ENCODE measurements around the gene ANKRD34A. TPM values are rescaled to one million over a fixed set of nuclear protein-coding genes. Genes with fewer than 3 reads are reported as not detected.
A peak's percentile ranks its signal among the peaks of the same experiment; 100 is the strongest.

ANKRD34A gene
- total and polyA plus RNA-seq, 2 of the 4 experiments (the other 2 are of a cell fraction): 0.90 to 1.9 TPM

DNA sequence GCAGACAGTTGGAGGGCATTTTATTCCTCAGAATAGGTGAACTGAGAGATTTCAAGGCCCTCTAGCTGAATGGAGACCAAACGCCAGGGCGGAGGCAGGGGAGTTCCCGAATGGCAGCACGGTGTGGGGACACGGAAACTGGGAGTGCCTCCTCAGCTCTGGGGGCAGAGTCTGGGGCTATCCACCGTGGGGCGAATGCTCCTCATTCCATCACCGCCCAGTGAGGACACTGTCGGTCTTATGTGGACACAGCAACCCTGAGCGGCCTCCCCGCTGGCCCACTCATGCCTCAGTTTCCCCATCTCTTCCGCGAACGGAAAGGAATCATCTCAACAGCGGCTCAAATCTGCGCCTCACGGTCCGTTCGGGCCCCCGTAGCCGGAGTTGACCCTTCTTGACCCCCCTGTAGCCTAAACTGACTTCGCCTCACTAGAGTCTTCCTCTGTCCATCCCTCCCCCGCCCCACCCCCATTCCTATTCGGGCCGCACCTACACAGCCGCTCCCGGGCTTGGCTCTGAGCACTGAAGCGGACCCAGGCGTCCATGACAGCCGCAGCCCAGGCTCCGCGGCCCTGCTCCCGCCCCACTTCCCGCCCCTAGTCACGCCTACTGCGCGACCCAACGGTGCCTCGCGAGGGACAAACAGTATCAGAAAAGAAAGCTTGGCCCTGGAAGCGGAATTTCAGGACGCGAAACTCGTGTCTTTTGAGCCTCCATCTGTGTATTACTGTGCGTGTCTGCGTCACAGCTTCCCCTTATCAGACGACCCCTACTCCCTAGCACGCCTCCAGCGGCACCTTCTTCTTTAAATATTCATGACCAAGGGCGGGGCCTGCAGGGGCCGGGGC, 46.0 kb downstream of the ANKRD34A start, which contains the start of gene PEX11B:
Gene PEX11B, minus strand, starts transcription at position 574 of the 848 bp plus-strand sequence. Its CDS starts 29 bp downstream, at position 545.
- H2BK15ac ChIP-seq (ENCODE audit: low read depth, low read length): peak within 1 kb of the TSS; percentile 91; the same call in 2 of the 3 replicates
- intact Hi-C loops (cut with micrococcal nuclease): loop anchor here (2.0 to 5.0 kb wide), 2 partner anchors 26 to 79 kb away; partner anchors contain the start of gene TXNIP
- BruUV-seq (replicated peaks): no TSS peak
- no peak for TF ChIP-seq MAFK (IDR thresholded peaks at IDR 0.05; ENCODE audit: low read depth, low read length)
- TF ChIP-seq CEBPB (IDR thresholded peaks at IDR 0.05; ENCODE audit: low read depth, low read length): no peak
- TF ChIP-seq RCOR1 (IDR thresholded peaks at IDR 0.05; ENCODE audit: insufficient replicate concordance, low read length): no peak
- peak; percentile 72; the same call in 1 of the 2 replicates for TF ChIP-seq MXI1 (IDR thresholded peaks at IDR 0.05; ENCODE audit: borderline replicate concordance, low read depth, low read length)
- TF ChIP-seq, protein P1, sequence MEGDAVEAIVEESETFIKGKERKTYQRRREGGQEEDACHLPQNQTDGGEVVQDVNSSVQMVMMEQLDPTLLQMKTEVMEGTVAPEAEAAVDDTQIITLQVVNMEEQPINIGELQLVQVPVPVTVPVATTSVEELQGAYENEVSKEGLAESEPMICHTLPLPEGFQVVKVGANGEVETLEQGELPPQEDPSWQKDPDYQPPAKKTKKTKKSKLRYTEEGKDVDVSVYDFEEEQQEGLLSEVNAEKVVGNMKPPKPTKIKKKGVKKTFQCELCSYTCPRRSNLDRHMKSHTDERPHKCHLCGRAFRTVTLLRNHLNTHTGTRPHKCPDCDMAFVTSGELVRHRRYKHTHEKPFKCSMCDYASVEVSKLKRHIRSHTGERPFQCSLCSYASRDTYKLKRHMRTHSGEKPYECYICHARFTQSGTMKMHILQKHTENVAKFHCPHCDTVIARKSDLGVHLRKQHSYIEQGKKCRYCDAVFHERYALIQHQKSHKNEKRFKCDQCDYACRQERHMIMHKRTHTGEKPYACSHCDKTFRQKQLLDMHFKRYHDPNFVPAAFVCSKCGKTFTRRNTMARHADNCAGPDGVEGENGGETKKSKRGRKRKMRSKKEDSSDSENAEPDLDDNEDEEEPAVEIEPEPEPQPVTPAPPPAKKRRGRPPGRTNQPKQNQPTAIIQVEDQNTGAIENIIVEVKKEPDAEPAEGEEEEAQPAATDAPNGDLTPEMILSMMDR (conservative IDR thresholded peaks at IDR 0.05; ENCODE audit: low read depth, low read length): no peak
- TF ChIP-seq RFX5 (IDR thresholded peaks at IDR 0.05; ENCODE audit: low read depth, low read length): no peak
- TF ChIP-seq, protein P2, sequence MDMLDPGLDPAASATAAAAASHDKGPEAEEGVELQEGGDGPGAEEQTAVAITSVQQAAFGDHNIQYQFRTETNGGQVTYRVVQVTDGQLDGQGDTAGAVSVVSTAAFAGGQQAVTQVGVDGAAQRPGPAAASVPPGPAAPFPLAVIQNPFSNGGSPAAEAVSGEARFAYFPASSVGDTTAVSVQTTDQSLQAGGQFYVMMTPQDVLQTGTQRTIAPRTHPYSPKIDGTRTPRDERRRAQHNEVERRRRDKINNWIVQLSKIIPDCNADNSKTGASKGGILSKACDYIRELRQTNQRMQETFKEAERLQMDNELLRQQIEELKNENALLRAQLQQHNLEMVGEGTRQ (IDR thresholded peaks at IDR 0.05; ENCODE audit: low read depth, low read length): no peak
- peak; percentile 74; the same call in 1 of the 2 replicates for TF ChIP-seq MAZ (IDR thresholded peaks at IDR 0.05; ENCODE audit: borderline replicate concordance, low read depth, low read length)
- peak; percentile 86 for TF ChIP-seq BHLHE40 (IDR thresholded peaks at IDR 0.05; ENCODE audit: low read depth, low read length)
- TF ChIP-seq SMC3 (IDR thresholded peaks at IDR 0.05; ENCODE audit: low read depth, low read length): no peak
- no peak for TF ChIP-seq ELK1 (IDR thresholded peaks at IDR 0.05; ENCODE audit: borderline replicate concordance, low read depth, low read length)
- TF ChIP-seq NFE2L2 (IDR thresholded peaks at IDR 0.05; ENCODE audit: low read depth, low read length): no peak

More for the DNA sequence above, 46.0 kb downstream of the ANKRD34A start, which contains the start of gene PEX11B:
- H2AFZ ChIP-seq (replicated peaks; ENCODE audit: low read length, poor library complexity): peak within 1 kb of the TSS; percentile 91
- peak within 1 kb of the TSS; percentile 95 for H4K5ac ChIP-seq (ENCODE audit: low read depth, low read length)
- H3K27ac ChIP-seq (ENCODE audit: insufficient read depth, low read length): peak within 1 kb of the TSS; percentile 85
- peak within 1 kb of the TSS; percentile 91 for H2AK9ac ChIP-seq (replicated peaks; ENCODE audit: low read depth, low read length, poor library complexity)
- peak within 1 kb of the TSS; percentile 97 for H4K91ac ChIP-seq (ENCODE audit: insufficient read depth, low read depth, low read length)
- H3K14ac ChIP-seq (replicated peaks; ENCODE audit: low read depth, low read length): peak within 1 kb of the TSS; percentile 87
- H3K36me3 ChIP-seq (ENCODE audit: control insufficient read depth, insufficient read depth, low read length): 0 out of 2 replicates have a peak, but pooled peaks cover 2% of the 10 kb centered on the region
- peak; percentile 94 for ATAC-seq (ENCODE audit: low read depth)
- peaks cover 8% of the 10 kb centered on the region for H3K4me1 ChIP-seq (ENCODE audit: control insufficient read depth, insufficient read depth, low read length)
- H2BK5ac ChIP-seq (ENCODE audit: low read depth, low read length, poor library complexity, severe bottlenecking): peak within 1 kb of the TSS; percentile 91
- H3K9me1 ChIP-seq (ENCODE audit: insufficient read depth, low read length): peaks cover 6% of the 10 kb centered on the region
- H2AK5ac ChIP-seq (ENCODE audit: low read depth, low read length): peak within 1 kb of the TSS; percentile 69
- H4K20me1 ChIP-seq (ENCODE audit: insufficient read depth, low read length): no peaks in the 10 kb centered on the region
- peaks cover 15 to 31% of the 10 kb centered on the region in 2 experiments for H3K79me1 ChIP-seq (ENCODE audit: low read depth in 1 of 2, low read length in 2 of 2)
- peak within 1 kb of the TSS; percentile 93 for H2BK120ac ChIP-seq (ENCODE audit: low read depth, low read length)
- H2BK20ac ChIP-seq (ENCODE audit: low read depth, low read length): peak within 1 kb of the TSS; percentile 80
- in situ Hi-C loops (cut with MboI; ENCODE audit: low sequenced_read_pairs) (loop anchor here (5.0 kb wide), 2 partner anchors 49 to 79 kb away; partner anchors contain the start of gene TXNIP), dilution Hi-C loops (cut with HindIII; ENCODE audit: low sequenced_read_pairs, unreplicated experiment) (no loop called here)
- H3K9ac ChIP-seq (ENCODE audit: low read depth, low read length): peak within 1 kb of the TSS; percentile 83
- CTCF ChIA-PET: interaction anchor here (0.9 to 2.2 kb wide), 2 partner anchors 27 to 73 kb away, joined by 3 to 12 read pairs; partner anchors contain the start of gene NUDT17
- peak within 1 kb of the TSS; percentile 98 for H3K18ac ChIP-seq (ENCODE audit: low read depth, low read length)
- H3K56ac ChIP-seq (ENCODE audit: extremely low read depth, insufficient read depth, low read length): peak within 1 kb of the TSS; percentile 76; the same call in 1 of the 2 replicates
- peak within 1 kb of the TSS; percentile 96 for H3K4me3 ChIP-seq (ENCODE audit: insufficient read depth, low read depth, low read length)
- POLR2A ChIA-PET (ENCODE audit: unreplicated experiment): interaction anchor here (0.6 to 1.1 kb wide), 4 partner anchors 15 to 44 kb away, joined by 3 to 4 read pairs (median 4); no protein-coding TSS in a partner anchor
- no peaks in the 10 kb centered on the region for H3K27me3 ChIP-seq (ENCODE audit: control insufficient read depth, insufficient read depth, low read length)
- peak; percentile 91 for DNase-seq
- H3K4ac ChIP-seq (ENCODE audit: low read depth, low read length): peak within 1 kb of the TSS; percentile 87
- peak within 1 kb of the TSS; percentile 99 for H3K4me2 ChIP-seq (ENCODE audit: low read depth, low read length)
- no peaks in the 10 kb centered on the region for H3K9me3 ChIP-seq (ENCODE audit: control insufficient read depth, insufficient read depth, low read length)
- H4K8ac ChIP-seq (ENCODE audit: low read depth in 2 of 2, low read length in 2 of 2): peak within 1 kb of the TSS; percentile 80 to 99
- 0% methylated on average over 16 of the region's 51 CpGs; no CpG with 5 or more reads in 1 of the 2 experiments for WGBS, 2 experiments (ENCODE audit: extremely low coverage in 2 of 2, insufficient read length in 1 of 2)
- H3K23ac ChIP-seq (ENCODE audit: low read depth, low read length): peak within 1 kb of the TSS; percentile 80

Measured in IMR-90 (cell line).